Measurements from ENCODE around the gene RAB4B. TPM values are rescaled to one million over a fixed set of nuclear protein-coding genes. Genes with fewer than 3 reads are reported as not detected.
"Not testable (repeated sequence)": the region's sequence is repeated elsewhere in the genome, so short reads cannot be mapped to it uniquely, and the experiment has no call there.

RAB4B gene
- total RNA-seq, 1 donor from 2014 or later: 23.6 TPM

DNA sequence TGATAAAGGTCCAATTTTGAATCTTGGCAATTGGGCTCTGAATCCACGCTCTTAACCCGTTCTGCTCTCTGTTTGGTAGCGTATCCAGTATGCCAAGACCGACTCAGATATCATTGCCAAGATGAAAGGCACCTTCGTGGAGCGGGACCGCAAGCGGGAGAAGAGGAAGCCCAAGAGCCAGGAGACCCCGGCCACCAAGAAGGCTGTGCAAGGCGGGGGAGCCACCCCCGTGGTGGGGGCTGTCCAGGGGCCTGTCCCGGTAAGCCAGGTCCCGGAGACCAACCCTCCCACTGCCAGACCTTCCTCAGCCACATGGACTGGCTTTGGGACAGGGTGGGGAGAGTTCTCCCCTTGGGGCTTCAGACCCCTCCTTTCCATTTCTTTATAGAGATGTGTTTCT lies 18.7 kb upstream of the RAB4B start:
- no peak for TF ChIP-seq CTCF (conservative IDR thresholded peaks at IDR 0.05; ENCODE audit: low read depth, low read length)
- DNase-seq (ENCODE audit: low read depth): no peak
- H3K4me3 ChIP-seq (ENCODE audit: low read depth, low read length): no peak overlapping the region

DNA sequence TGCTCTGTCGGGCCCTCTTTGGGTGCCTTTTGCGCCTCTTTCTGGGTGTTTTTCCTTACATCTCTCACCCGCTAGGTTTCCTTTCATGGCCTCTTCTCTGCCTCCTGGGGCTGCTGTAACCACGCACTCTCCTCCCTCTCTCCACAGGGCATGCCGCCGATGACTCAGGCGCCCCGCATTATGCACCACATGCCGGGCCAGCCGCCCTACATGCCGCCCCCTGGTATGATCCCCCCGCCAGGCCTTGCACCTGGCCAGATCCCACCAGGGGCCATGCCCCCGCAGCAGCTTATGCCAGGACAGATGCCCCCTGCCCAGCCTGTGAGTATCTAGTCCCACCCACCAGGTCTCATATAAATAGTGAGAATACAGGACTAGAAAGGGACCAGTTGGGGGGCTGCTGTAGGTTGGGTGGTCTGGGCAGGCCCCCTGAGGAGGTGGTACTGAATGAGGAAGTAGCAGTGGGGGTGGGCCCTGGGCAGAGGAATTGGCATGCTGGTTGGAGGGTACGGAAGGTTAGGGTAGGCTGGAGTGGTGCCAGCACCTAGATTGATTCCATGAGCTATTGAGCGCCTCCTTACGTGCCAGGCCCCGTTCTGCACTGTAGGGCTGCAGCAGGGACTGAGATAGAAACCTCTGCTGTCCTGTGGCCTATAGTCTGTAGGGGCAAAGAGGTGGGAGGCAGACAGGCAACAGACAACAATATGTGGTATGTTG lies 15.1 kb upstream of the RAB4B start:
- no peak overlapping the region for H3K4me3 ChIP-seq (ENCODE audit: low read depth, low read length)
- TF ChIP-seq CTCF (conservative IDR thresholded peaks at IDR 0.05; ENCODE audit: low read depth, low read length): no peak
- DNase-seq (ENCODE audit: low read depth): no peak

DNA sequence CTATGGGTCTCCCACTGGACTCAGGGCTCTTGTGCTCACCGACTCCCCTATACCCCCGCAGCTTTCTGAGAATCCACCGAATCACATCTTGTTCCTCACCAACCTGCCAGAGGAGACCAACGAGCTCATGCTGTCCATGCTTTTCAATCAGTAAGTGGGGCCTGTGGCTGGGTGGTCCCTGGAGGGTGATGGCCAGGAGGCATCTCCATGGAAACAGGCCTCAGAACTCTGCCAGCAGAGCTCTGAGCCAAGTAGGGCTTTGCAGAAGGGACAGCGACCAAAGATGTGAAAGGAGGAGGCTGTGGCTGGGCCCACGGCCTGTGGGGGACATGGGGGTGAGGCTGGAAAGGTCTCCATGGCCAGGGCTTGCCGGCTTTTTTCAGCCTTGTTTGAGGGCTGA lies 14.5 kb upstream of the RAB4B start:
- H3K4me3 ChIP-seq (ENCODE audit: low read depth, low read length): no peak overlapping the region
- TF ChIP-seq CTCF (conservative IDR thresholded peaks at IDR 0.05; ENCODE audit: low read depth, low read length): no peak
- DNase-seq (ENCODE audit: low read depth): no peak

DNA sequence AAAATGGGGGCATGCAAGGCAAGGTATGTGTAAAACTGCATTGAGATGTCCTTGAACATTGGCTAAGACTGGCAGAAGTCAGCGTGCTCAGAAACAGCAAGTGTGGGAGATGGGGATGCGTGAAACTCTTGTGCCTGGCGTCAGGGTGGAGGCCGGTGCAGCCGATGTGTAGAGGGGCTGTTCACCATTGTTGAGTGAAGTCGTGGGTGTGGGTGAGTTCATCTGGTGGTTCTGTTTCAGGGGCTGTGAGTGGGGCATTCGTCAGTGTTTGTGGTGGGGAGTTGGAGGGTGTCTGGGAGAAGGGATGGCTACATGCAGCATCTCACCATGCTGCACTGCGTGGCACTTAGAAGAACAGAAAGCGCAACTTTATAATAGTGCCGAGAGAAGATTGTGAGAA lies 14.1 kb upstream of the RAB4B start:
- no peak overlapping the region for H3K4me3 ChIP-seq (ENCODE audit: low read depth, low read length)
- DNase-seq (ENCODE audit: low read depth): no peak
- TF ChIP-seq CTCF (conservative IDR thresholded peaks at IDR 0.05; ENCODE audit: low read depth, low read length): no peak

GRCh38 chr19:40766385-40766784 lies 11.7 kb upstream of the RAB4B start:
- H3K4me3 ChIP-seq (ENCODE audit: low read depth, low read length); DNase-seq (ENCODE audit: low read depth): not testable (repeated sequence)

DNA sequence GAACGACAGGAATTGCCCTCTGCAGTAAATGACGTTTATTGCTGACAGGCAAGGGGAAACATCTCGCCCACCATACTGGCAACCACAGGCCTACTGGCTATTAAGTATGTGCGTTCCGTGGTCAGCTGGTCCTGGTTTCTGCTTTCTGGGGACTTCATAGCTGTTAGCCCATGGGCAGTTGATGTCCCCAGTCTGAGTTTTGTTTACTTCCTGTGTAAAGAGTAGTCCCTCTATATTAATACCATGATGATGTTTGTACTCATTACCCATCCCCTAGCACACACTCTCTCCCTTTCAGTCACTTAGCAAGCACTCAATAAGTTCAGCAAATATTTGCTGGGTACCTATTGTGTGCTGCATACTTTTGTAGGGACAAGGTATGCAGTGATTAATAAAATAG lies 9.2 kb upstream of the RAB4B start:
- no peak overlapping the region for H3K4me3 ChIP-seq (ENCODE audit: low read depth, low read length)
- no peak for TF ChIP-seq CTCF (conservative IDR thresholded peaks at IDR 0.05; ENCODE audit: low read depth, low read length)
- DNase-seq (ENCODE audit: low read depth): no peak

GRCh38 chr19:40771101-40771862 lies 6.8 kb upstream of the RAB4B start:
- not testable (repeated sequence) for DNase-seq (ENCODE audit: low read depth); H3K4me3 ChIP-seq (ENCODE audit: low read depth, low read length)
